ENCODE measurements around the gene KIF26A. TPM values are rescaled to one million over a fixed set of nuclear protein-coding genes. Genes with fewer than 3 reads are reported as not detected.

The KIF26A gene
- polyA plus RNA-seq, 10 donors, result 4.5 to 19.0 (median 6.6) TPM

- no peak for DNase-seq
Measured at GRCh38 chr14:104101086-104101621, 37.2 kb upstream of the KIF26A start.

- no peak for DNase-seq
Measured at GRCh38 chr14:104101651-104102281, 36.6 kb upstream of the KIF26A start.

GRCh38 chr14:104102282-104102914, 36.0 kb upstream of the KIF26A start:
- DNase-seq, result no peak

- no peak for DNase-seq
Measured at GRCh38 chr14:104103061-104103445, 35.3 kb upstream of the KIF26A start.

- DNase-seq, result no peak
Measured at GRCh38 chr14:104103446-104104075, 34.8 kb upstream of the KIF26A start.

GRCh38 chr14:104104076-104104901, 34.1 kb upstream of the KIF26A start:
- no peak for DNase-seq

- DNase-seq, result no peak
Measured at GRCh38 chr14:104105071-104105821, 33.1 kb upstream of the KIF26A start.

GRCh38 chr14:104105822-104106470, 32.4 kb upstream of the KIF26A start:
- no peak for DNase-seq

GRCh38 chr14:104106471-104106991, 31.9 kb upstream of the KIF26A start:
- DNase-seq, result no peak

- no peak for DNase-seq
Measured at GRCh38 chr14:104107101-104107581, 31.2 kb upstream of the KIF26A start.

- no peak for DNase-seq
Measured at GRCh38 chr14:104107611-104108569, 30.5 kb upstream of the KIF26A start.

GRCh38 chr14:104108570-104109541, 29.5 kb upstream of the KIF26A start:
- no peak for DNase-seq

- no peak for DNase-seq
Measured at GRCh38 chr14:104109731-104110361, 28.5 kb upstream of the KIF26A start.

GRCh38 chr14:104110491-104111209, 27.7 kb upstream of the KIF26A start:
- no peak for DNase-seq

- no peak for DNase-seq
Measured at GRCh38 chr14:104111301-104112112, 26.9 kb upstream of the KIF26A start.

GRCh38 chr14:104112113-104112505, 26.3 kb upstream of the KIF26A start:
- no peak for DNase-seq
